A549 (cell line): ENCODE results near the gene TOMM40. TPM values are rescaled to one million over a fixed set of nuclear protein-coding genes. Genes with fewer than 3 reads are reported as not detected.
A peak's percentile ranks its signal among the peaks of the same experiment; 100 is the strongest.

Source experiments
- ATAC-seq, 2 experiments: fragments of 200-7000 bp in 1 of 2; fragments of >200 bp in 1 of 2; cut with Nextera tagmentation in 1 of 2; cut with Tn5 transposase in 1 of 2; 3 replicates each; pipeline versions ENCODE4 v1.8.0 to v1.9.1; 2018 to 2020; ENCODE audit warnings: mild to moderate bottlenecking in 1 of 2, moderate library complexity in 1 of 2
- CTCF ChIA-PET: fragments of 300-600 bp; sonication (Branson Sonifier 250); formaldehyde crosslinking; extraction: SDS; loops from one replicate; lab custom pipeline; 2021; ENCODE audit warnings: antibody characterized with exemption, inconsistent platforms; lab: Yijun Ruan, JAX
- POLR2A ChIA-PET: fragments of 350-600 bp; formaldehyde crosslinking; extraction: SDS; loops from one replicate; lab custom pipeline; 2021; ENCODE audit warnings: antibody characterized with exemption, inconsistent platforms; lab: Yijun Ruan, JAX
- DNase-seq, 2 experiments: peaks; one replicate each; pipeline versions ENCODE4 v3.0.0 to v3.0.0-alpha.2; 2011 to 2016; ENCODE audit warnings: low read depth in 1 of 2, low spot score in 1 of 2
- FAIRE-seq: peaks from 2 replicates; lab custom pipeline; 2011; peaks lifted over from hg19 to GRCh38; lab: Jason Lieb, UNC
- H3K27ac ChIP-seq, 2 experiments: fragments of >200 bp; sonication (Bioruptor Twin); formaldehyde crosslinking; 3 replicates each; pipeline ENCODE4 v1.5.1; 2016 to 2017
- H3K4me1 ChIP-seq: fragments of >200 bp; sonication (Bioruptor Twin); formaldehyde crosslinking; 3 replicates; pipeline ENCODE4 v1.6.1; 2016
- H3K4me2 ChIP-seq: fragments of >200 bp; sonication (Bioruptor Twin); formaldehyde crosslinking; 3 replicates; pipeline ENCODE4 v1.6.1; 2016
- H3K4me3 ChIP-seq: fragments of >200 bp; sonication (Bioruptor Twin); formaldehyde crosslinking; 3 replicates; pipeline ENCODE4 v1.5.1; 2016
- H3K9me3 ChIP-seq: fragments of >200 bp; sonication (Bioruptor Twin); formaldehyde crosslinking; 3 replicates; pipeline ENCODE4 v1.6.1; 2016
- BCL3 ChIP-seq: fragments of >200 bp; sonication (Bioruptor Twin); formaldehyde crosslinking; IDR thresholded peaks from 3 replicates; pipeline ENCODE4 v1.6.1; 2016
- HMGXB4 ChIP-seq: fragments of 250-450 bp; sonication (Bioruptor Pico); IDR thresholded peaks from 2 replicates; pipeline ENCODE4 v1.5.0; 2021; ENCODE audit warnings: mild to moderate bottlenecking, moderate library complexity, borderline replicate concordance
- HOXB13 ChIP-seq: fragments of 250-450 bp; sonication (Bioruptor Pico); IDR thresholded peaks from 2 replicates; pipeline ENCODE4 v1.5.0; 2020; ENCODE audit warnings: low read depth, mild to moderate bottlenecking, moderate library complexity
- KDM5A ChIP-seq: fragments of 200-600 bp; sonication (generic); IDR thresholded peaks from 2 replicates; pipeline ENCODE4 v1.6.1; 2016; ENCODE audit warnings: antibody characterized with exemption, mild to moderate bottlenecking
- MAX ChIP-seq: IDR thresholded peaks from 2 replicates; pipeline ENCODE4 v1.6.1; 2012
- MAZ ChIP-seq: fragments of 150-350 bp; IDR thresholded peaks from 2 replicates; pipeline ENCODE4 v1.6.1; 2014; ENCODE audit warnings: antibody characterized with exemption, low read depth, low read length, borderline replicate concordance
- NR3C1 ChIP-seq: fragments of >200 bp; sonication (Bioruptor Twin); formaldehyde crosslinking; IDR thresholded peaks from 3 replicates; pipeline ENCODE4 v1.6.1; 2017
- POLR2A ChIP-seq: IDR thresholded peaks from 2 replicates; pipeline ENCODE4 v1.6.1; 2012; ENCODE audit warnings: mild to moderate bottlenecking, low read length
- REST ChIP-seq: fragments of 200-600 bp; sonication (generic); IDR thresholded peaks from 2 replicates; pipeline ENCODE4 v1.6.1; 2016; ENCODE audit warnings: antibody characterized with exemption, mild to moderate bottlenecking, moderate library complexity
- ZFP36 ChIP-seq: fragments of 450-650 bp; IDR thresholded peaks from 2 replicates; pipeline ENCODE4 v1.6.1; 2014; ENCODE audit warnings: borderline replicate concordance; ENCODE audit not compliant: partially characterized antibody
- WGBS: methylation state at CpG from one replicate; pipeline ENCODE4 v1.1.6; 2017; ENCODE audit errors: missing lambda C conversion rate; 5-methylcytosine and 5-hydroxymethylcytosine counted together
- polyA plus RNA-seq, 4 experiments: library from polyadenylated mRNA; depleted of rRNA in 3 of 4; stranded (reverse); fragments of >200 nt; fragmentation: RNase III in 1 of 4; extraction: RNeasy Plus Mini Kit Qiagen cat#74134 plus additional on column Dnase treatment in 1 of 4; gene quantifications; 2 replicates in 3 of 4; 3 replicates in 1 of 4; pipeline ENCODE4 v1.2.3, GENCODE V29; 2011 to 2017

Gene TOMM40
- polyA plus RNA-seq, 2 of the 4 experiments (the other 2 are of a cell fraction): 92.7 to 180 TPM

- FAIRE-seq: no peak
These were observed 44.5 kb upstream of the TOMM40 start for GRCh38 chr19:44846455-44847143.

GRCh38 chr19:44847144-44848035 is 43.7 kb upstream of the TOMM40 start:
- ChIA-PET POLR2A (no interaction called here), CTCF (interaction anchor here (0.9 to 4.5 kb wide), 17 partner anchors 9 to 270 kb away, joined by 3 to 30 read pairs (median 4); no protein-coding TSS in a partner anchor)
- 2% methylated on average over 33 of the region's 47 CpGs for WGBS
- DNase-seq: peak; percentile 64 to 65
- Histone ChIP-seq H3K4me2 (peak overlapping the region; percentile 93), H3K27ac (peak overlapping the region; percentile 94 to 95), H3K9me3 (no peaks in the 10 kb centered on the region), H3K4me3 (peak overlapping the region; percentile 97), H3K4me1 (peaks cover 37% of the 10 kb centered on the region)
- peak; percentile 1 to 20; a peak in 3 of 6 replicates for ATAC-seq
- no peak for FAIRE-seq
- TF ChIP-seq POLR2A: 0 out of 2 replicates have a peak, but pooled peaks have one; percentile 10
- no peak for TF ChIP-seq BCL3
- TF ChIP-seq MAZ: 0 out of 2 replicates have a peak, but pooled peaks have one; percentile 35

More at GRCh38 chr19:44846455-44847143, 44.5 kb upstream of the TOMM40 start:
- H3K4me3 ChIP-seq: peak overlapping the region; percentile 97
- no peaks in the 10 kb centered on the region for H3K9me3 ChIP-seq
- peak overlapping the region; percentile 93 for H3K4me2 ChIP-seq
- 0 out of 2 replicates have a peak, but pooled peaks have one; percentile 4 for TF ChIP-seq MAZ
- no peak for TF ChIP-seq HOXB13 (CRISPR knock-in tag)
- 0 out of 2 replicates have a peak, but pooled peaks have one; percentile 28 for TF ChIP-seq MAX
- ChIA-PET CTCF (interaction anchor here (0.7 to 4.5 kb wide), 24 partner anchors 10 to 258 kb away, joined by 3 to 30 read pairs (median 4); partner anchors contain the start of gene BCAM), POLR2A (interaction anchor here (0.7 to 1.4 kb wide), 7 partner anchors 11 to 123 kb away, joined by 3 to 7 read pairs (median 4); partner anchors contain the start of genes BCAM and TOMM40)
- H3K27ac ChIP-seq: peak overlapping the region; percentile 94 to 95
- ATAC-seq (no peak; a peak in 2 of 6 replicates), DNase-seq (no peak)
- H3K4me1 ChIP-seq: peaks cover 37% of the 10 kb centered on the region
- under 1% methylated on average over 34 of the region's 51 CpGs for WGBS

- peaks cover 37% of the 10 kb centered on the region for H3K4me1 ChIP-seq
- H3K9me3 ChIP-seq: no peaks in the 10 kb centered on the region
- POLR2A ChIA-PET: no interaction called here
- FAIRE-seq (peak; percentile 56), DNase-seq (no peak), ATAC-seq (no peak)
- H3K27ac ChIP-seq: peak overlapping the region; percentile 94 to 95
- WGBS: 59% methylated on average over 18 of the region's 19 CpGs
- TF ChIP-seq MAX (0 out of 2 replicates have a peak, but pooled peaks have one; percentile 23), REST (no peak), KDM5A (no peak), NR3C1 (no peak), ZFP36 (no peak), HMGXB4 (CRISPR knock-in tag) (no peak)
- CTCF ChIA-PET: interaction anchor here (0.7 to 4.5 kb wide), 14 partner anchors 8 to 271 kb away, joined by 3 to 30 read pairs (median 4); partner anchors contain the start of gene TOMM40
- H3K4me2 ChIP-seq: peak overlapping the region; percentile 93
- H3K4me3 ChIP-seq: peak overlapping the region; percentile 97
These were observed 42.8 kb upstream of the TOMM40 start for GRCh38 chr19:44848036-44848811.
